Left forelimb (tissue), 1 donor: ENCODE measurements around the gene IWS1.
"Not testable (repeated sequence)": the region's sequence is repeated elsewhere in the genome, so short reads cannot be mapped to it uniquely, and the experiment has no call there.

Experiments
- DNase-seq: peaks from one replicate; pipeline ENCODE4 v3.0.0-alpha.2; 2018; ENCODE audit warnings: low spot score

IWS1 gene

DNA sequence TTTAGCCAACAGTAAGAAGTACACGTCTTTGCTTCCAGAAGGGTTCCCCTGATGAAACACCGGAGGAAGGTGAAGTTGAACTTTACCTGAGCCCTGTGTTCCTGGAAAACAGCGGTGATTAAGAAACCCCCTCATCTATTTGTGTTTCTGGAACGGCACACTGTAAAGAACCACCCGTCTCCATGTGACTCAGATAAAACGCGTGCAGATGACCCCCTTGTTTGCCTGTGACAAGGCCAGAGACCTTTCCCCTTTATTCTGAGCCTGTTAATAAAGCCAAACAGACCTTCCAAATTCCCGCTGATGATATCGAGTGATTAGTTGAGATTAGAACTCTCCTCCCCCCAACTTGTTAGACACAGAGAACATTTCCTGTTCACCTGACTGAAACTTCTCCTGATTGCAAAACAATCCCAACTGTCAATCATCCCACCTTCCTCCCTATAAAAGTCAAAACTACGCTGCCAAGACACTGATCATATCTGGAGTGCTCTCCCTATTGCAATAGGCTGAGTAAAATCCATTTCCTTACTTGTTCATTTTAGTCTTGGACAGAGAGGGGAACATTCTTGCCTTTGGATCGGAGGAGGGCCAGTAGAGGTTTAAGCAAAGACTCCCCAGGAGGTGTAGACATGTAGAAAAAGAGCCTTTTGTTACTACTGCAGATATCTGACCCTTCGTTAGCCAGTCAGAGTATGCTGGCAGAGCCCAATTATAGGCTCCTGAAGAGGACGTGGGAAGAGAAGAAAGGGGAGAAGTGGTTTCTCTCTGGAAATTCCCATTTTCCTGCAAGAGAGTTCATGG, 914 bp upstream of the IWS1 start:
- DNase-seq, result no peak

DNA sequence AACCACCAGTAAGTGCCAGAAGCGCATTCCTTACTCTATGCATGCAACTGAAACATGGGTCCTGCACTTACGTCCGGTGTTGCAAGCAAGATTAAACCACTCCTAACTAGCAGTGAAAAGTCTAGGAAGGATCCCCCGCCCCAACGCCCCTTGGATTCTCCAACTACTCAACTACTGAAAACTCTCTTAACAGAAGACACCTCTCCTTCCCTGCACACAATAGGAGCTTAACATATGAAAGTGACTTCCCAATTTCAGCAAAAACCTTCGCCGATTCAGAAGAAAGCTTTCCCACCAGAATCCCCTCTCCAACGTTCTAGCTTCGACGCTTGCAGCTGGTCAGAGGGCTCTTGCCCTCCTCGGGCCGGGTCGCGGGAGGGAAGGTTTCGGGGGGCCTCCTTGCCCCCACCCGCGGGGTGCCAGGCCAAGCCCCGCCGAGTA, 578 bp downstream of the IWS1 start:
- DNase-seq, result no peak

- DNase-seq, result not testable (repeated sequence)
Observed at GRCh38 chr2:127524198-127524834, 2.0 kb downstream of the IWS1 start.

GRCh38 chr2:127523269-127523939, 2.9 kb downstream of the IWS1 start:
- DNase-seq, result no peak

DNA sequence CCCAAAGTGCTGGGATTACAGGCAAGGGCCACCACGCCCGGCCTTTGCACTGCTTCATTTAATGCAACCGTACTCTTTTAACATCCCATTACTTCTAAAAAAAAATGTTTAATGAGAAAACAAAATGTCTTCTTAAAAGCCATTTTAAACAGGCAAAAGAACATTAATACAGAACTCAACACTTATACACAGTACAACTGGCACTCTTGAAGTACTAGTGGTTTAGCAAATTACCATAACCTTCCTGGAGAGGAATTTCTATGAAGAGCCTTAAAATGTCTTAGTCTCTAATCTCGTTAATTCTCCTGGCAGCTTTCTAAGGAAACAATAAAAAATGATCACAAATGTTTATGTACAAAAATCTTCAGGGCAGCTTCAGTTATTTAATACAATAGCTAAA, 5.9 kb downstream of the IWS1 start:
- DNase-seq, result no peak

- DNase-seq, result no peak
Observed at GRCh38 chr2:127517465-127517864, 8.8 kb downstream of the IWS1 start.

DNA sequence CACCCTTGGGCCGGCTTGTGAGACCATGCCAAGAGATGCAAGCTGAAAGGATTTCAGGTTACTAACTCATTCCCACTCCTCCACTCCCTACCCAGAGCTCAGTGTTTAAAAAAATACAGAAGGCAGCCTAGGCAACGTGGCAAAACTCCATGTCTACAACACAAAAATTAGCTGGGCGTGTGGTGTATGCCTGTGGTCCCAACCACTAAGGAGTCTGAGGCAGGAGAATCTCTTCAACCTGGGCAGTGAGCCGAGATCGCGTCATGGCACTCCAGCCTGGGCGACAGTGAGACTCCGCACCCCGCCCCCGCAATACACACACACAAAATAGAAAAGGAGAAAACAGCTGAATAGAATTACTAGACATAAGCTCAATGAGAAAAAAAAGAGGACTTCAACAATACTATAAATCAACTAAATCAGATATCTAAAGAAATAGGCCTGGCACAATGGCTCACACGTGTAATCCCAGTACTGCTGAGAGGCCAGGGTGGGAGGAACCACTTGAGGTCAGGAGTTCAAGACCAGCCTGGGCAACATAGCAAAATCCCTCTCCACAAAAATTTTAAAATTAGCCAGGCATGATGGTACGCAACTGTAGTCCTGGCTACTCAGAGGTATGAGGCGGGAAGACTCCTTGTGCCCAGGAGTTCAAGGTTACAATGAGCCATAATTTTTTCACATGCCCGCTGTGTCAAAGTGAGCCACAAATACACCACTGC, 10.1 kb downstream of the IWS1 start:
- no peak for DNase-seq

DNA sequence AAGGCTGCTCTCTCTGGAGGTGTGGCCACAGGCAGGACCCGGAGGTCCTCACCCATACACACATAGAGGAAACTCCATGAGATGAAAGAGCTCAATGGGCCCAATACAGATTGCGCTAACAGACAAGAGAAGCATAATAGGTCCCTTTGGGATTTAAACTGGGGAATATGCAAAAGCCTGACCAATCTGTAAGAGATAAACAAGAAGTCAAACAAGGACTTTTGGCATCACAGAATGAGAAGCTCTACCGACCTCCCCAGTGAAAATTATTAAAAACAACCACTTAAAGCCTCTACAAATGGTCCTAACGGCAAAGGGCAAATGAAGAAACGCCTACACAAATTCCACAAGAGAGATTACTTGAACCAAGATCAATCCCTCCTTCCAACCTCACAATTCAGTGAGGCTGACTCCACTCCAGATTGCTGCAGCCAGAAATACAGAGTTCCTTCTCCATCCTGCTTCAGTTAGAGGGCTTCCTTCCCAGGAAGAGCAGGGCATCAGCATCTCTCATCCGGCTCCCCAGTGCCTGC, 10.8 kb downstream of the IWS1 start:
- no peak for DNase-seq

- DNase-seq, result no peak
Observed at GRCh38 chr2:127514485-127514884, 11.8 kb downstream of the IWS1 start.

DNA sequence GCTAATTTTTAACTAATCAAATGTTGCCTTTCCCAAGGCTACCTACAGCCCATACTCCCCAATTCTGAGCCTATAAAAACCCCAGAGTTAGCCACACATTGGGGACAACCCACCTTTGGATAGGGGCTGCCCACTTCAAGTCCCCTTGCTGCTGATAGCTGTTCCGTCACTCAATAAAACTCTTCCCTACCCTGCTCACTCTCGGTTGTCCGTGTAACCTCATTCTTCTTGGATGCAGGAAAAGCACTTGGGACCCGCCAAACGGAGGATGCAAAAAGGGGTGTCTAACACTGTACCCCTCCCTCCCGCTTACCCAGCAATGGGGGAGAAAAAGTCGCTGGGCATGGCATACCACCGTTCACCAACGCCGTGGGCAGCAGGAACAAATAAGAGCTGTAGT, 12.2 kb downstream of the IWS1 start:
- DNase-seq, result no peak

- no peak for DNase-seq
Observed at GRCh38 chr2:127512362-127512761, 13.9 kb downstream of the IWS1 start.

DNA sequence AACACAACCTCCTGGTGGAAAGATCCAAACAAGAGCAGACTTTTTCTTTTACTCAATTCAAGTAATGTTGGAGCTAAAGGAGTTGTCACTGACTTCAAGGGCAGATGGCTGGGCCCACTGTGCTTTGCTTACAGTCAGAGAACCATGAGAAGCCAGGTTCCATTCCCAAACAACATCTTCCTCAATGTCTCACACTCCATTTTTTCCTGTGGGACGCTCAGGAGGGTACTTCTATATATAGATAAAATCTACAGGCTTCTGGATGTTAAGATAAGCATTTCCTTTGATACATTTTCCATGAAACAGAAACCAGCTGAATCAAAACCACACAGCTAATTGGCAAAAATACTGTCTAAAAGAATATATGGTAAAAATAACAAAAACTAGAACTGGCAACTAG, 14.4 kb downstream of the IWS1 start:
- DNase-seq, result no peak

GRCh38 chr2:127511090-127511695, 15.1 kb downstream of the IWS1 start:
- no peak for DNase-seq

DNA sequence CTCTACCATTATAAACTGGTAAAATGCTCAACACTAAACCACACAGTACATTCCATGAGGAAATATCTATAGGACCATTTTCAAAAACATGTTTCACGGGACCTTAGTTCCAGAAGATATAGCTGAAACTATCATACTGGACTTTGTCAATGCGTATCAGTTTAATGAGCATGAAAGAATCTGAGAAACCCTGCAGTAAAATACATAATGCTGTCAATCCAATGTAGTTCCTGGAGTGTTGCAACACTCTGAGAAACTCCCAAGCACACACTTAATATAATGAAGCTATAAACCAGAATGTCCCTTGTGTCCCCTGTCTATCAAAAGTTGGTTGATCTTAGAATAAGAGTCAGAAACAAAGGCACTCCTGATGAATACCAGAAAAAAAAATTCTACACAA, 16.2 kb downstream of the IWS1 start:
- no peak for DNase-seq

GRCh38 chr2:127508631-127509034, 17.7 kb downstream of the IWS1 start:
- DNase-seq, result no peak

GRCh38 chr2:127508023-127508630, 18.2 kb downstream of the IWS1 start:
- no peak for DNase-seq

GRCh38 chr2:127506510-127506909, 19.8 kb downstream of the IWS1 start:
- DNase-seq, result no peak

DNA sequence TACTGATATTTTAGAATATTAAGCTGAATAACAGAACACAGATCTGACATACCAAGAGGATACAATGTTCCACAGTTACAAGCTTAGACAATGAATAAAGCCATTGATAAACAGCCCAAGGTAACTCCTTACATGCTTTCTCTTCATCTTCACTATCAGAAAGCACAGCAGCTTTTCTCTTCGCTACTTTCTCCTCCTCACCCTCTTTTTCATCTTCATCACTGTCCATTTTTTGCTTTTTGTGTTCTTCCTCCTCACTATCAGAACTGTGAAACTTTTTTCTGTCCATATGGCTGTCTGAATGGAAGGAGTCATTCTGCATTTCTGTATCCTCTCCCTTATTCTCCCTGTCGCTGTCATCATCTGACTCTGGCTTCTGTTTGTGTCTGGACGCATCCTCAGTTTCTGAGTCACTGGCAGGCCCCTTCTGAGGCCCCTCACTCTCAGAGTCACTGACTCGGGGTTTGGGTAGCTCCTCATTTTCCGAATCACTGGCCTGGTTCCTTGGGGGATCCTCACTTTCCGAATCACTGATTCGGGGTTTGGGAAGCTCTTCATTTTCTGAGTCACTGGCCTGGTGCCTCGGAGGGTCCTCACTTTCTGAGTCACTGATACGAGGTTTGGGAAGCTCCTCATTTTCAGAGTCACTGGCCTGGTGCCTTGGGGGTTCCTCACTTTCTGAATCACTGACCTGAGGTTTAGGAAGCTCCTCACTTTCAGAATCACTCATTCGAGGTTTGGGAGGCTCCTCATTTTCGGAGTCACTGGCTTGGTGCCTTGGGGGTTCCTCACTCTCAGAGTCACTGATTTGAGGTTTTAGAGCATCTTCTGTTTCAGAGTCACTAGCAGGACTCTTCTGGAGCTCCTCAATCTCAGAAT, 21.5 kb downstream of the IWS1 start:
- DNase-seq, result no peak

DNA sequence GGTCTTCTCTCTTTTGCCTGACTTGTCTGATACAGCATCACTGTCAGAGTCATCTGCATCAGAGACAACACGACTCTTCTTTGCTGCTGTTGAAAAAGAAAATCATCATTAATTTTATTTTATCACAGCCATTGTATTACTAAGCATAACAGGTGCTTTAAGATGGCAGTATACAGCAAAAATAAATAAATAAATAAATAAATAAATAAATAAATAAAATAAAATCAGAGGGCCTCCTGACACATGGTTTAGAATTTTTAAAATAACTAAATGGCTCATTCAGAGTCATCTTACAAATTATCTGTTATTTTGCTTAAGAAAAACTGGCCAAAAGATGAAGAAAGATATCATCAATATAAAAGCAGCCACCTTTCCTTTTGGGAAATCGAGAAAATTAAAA, 22.8 kb downstream of the IWS1 start:
- no peak for DNase-seq

DNA sequence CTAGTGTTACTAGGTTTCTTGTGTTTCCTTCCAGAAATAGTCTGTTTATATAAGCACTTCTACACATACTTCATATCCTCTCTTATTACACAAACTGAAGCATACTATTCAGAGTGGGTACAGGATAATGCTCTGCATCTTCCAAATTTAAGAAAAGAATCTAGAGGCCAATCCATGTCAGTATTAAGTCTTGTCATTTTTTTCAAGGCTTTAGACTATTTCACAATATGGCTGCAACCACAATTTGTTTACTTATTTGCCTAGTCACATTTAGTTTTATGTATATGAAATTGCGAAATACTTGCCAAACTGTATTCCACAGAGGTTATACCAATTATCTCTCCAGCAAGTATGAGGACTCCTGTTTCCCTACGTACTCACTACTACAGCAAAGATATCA, 27.9 kb downstream of the IWS1 start:
- no peak for DNase-seq
